NB4 (cell line): Measurements from ENCODE around the gene AQP1.

Experiments used
- CTCF ChIP-seq: IDR thresholded peaks from one replicate; pipeline ENCODE4 v1.5.1; 2012; ENCODE audit warnings: low read depth, low read length
- MAX ChIP-seq: IDR thresholded peaks from 2 replicates; pipeline ENCODE4 v1.6.1; 2011; ENCODE audit warnings: low read depth, low read length
- POLR2A ChIP-seq: IDR thresholded peaks from 2 replicates; pipeline ENCODE4 v1.6.1; 2011; ENCODE audit warnings: mild to moderate bottlenecking; ENCODE audit not compliant: insufficient read length; ENCODE audit errors: extremely low read depth

GRCh38 chr7:30928254-30928872 is 16.7 kb downstream of the AQP1 start:
- TF ChIP-seq CTCF = no peak
- TF ChIP-seq POLR2A = no peak
- TF ChIP-seq MAX = no peak
